Measurements from ENCODE around the gene SHH. TPM values are rescaled to one million over a fixed set of nuclear protein-coding genes. Genes with fewer than 3 reads are reported as not detected.

The SHH gene
- total RNA-seq, result 0.16 and 1.6 TPM in 2 replicates

DNA sequence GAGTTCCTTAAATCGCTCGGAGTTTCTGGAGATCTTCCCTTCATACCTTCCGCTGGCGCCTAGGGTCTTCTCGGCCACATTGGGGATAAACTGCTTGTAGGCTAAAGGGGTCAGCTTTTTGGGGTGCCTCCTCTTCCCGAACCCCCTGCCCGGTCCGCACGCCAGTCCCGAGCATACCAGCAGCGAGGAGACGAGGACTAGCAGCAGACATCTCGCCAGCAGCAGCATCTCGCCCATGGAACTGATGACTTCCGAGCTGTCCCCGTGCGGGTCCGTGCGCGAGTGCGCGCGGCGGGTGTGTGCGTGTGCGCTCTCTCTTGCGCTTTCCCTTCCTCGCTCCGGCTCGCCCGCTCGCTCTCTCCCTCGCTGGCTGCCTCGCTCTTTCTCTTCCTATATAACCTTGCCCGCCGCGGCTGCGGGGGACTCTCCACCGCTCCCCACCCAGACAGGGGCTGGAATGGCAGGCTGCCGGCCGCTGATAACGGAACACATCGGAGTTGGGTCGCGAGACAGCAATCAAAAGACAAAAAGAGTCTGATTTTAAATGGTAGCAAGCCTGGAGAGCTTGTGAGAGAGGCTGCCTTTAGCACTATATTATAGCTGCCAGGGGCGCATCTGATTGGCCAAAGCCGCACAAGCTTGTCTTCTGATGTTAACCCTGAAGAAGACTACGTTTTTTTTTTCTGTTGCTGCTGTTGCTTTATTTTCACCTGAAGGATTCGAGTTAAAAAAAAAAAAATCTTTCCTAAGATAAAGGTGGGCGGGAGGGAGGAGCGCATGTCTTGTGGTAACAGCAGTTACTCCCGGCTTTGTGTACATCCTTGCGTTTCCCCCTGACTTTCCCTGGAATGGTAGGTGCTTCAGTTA is at the start of gene SHH:
TSS of gene SHH (minus strand) at position 569 of the 867 bp plus-strand sequence. CDS start at position 228, 341 bp downstream.

Other genes with a start within 250 kb of the SHH start
- gene RBM33, start 167.8 kb downstream of the SHH start, total RNA-seq, result 14.0 and 20.9 TPM in 2 replicates